ENCODE results near the gene GDPGP1. TPM values are rescaled to one million over a fixed set of nuclear protein-coding genes. Genes with fewer than 3 reads are reported as not detected.

GDPGP1 gene
- total and polyA plus RNA-seq, 3 experiments from 2014 or later: 0.85 to 11.6 (median 10.3) TPM

DNA sequence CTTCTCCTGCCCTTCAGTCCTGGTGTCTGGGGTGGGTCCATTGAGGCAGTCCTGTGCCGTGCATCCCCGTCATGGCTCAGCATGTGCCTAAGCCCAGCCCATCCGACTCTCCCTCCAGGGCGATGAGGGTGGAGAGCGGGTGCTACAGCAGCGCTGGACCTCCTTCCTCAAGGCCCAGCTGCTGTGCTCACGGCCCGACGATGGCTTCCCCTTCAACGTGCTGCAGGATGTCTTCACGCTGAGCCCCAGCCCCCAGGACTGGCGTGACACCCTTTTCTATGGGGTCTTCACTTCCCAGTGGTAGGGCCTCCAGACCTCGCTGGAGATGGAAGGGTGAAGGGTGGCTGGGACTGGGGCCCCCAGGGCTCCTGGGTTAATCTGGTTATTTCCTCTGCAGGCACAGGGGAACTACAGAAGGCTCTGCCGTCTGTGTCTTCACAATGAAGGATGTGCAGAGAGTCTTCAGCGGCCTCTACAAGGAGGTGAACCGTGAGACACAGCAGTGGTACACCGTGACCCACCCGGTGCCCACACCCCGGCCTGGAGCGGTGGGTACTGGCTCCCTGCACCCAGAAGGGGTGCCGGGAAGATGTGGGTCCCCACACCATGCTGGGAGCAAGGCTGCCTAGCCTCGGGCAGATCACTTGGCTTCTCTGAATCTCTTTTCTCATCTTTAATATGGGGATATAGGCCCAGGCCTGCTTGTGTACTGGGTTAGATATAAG lies 10.4 kb upstream of the GDPGP1 start:
- Mint-ChIP-seq H3K4me3 (no peak overlapping the region), H3K27ac (peak overlapping the region in 1 of 8 donors; percentile 48), H3K27me3 (no peaks in the 10 kb centered on the region), H3K9me3 (no peaks in the 10 kb centered on the region), H3K4me1 (peaks cover 6 to 8% (median 8%) of the 10 kb centered on the region in 3 donors), H3K36me3 (peaks cover 0 to 47% (median 5%) of the 10 kb centered on the region in 3 donors)
- DNase-seq: no peak
- Histone ChIP-seq H3K4me3 (ENCODE audit: low read length) (no peak overlapping the region), H3K27me3 (ENCODE audit: insufficient read depth, low read length, poor library complexity, severe bottlenecking) (no peaks in the 10 kb centered on the region), H3K27ac (ENCODE audit: low read depth, low read length) (no peak overlapping the region), H3K9me3 (ENCODE audit: low read length) (no peaks in the 10 kb centered on the region), H3K36me3 (ENCODE audit: insufficient read depth, low read length) (peaks cover 11% of the 10 kb centered on the region), H3K4me1 (ENCODE audit: insufficient read depth, low read length) (peaks cover under 1% of the 10 kb centered on the region)
- POLR2A ChIA-PET: no interaction called here
- CTCF ChIA-PET: no interaction called here

DNA sequence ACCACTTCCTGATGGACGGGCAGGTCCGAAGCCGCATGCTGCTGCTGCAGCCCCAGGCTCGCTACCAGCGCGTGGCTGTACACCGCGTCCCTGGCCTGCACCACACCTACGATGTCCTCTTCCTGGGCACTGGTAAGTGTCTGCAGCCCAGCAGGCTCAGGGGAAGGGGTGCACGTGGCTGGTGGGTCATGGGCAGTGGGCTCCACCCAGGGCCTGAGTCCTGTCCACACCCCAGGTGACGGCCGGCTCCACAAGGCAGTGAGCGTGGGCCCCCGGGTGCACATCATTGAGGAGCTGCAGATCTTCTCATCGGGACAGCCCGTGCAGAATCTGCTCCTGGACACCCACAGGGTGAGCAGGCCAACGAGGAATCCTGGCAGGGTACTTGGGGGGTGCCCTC lies 9.0 kb upstream of the GDPGP1 start:
- no peaks in the 10 kb centered on the region for H3K27me3 ChIP-seq (ENCODE audit: insufficient read depth, low read length, poor library complexity, severe bottlenecking)
- H3K27ac ChIP-seq (ENCODE audit: low read depth, low read length): no peak overlapping the region
- H3K4me3 ChIP-seq (ENCODE audit: low read length): no peak overlapping the region
- Mint-ChIP-seq H3K36me3 (peaks cover 0 to 55% (median 5%) of the 10 kb centered on the region in 3 donors), H3K4me3 (no peak overlapping the region), H3K9me3 (no peaks in the 10 kb centered on the region), H3K27ac (no peak overlapping the region), H3K27me3 (no peaks in the 10 kb centered on the region), H3K4me1 (peaks cover 11 to 15% (median 14%) of the 10 kb centered on the region in 3 donors)
- CTCF ChIA-PET: interaction anchor here (0.9 kb wide), 1 partner anchor 14 kb away, joined by 4 read pairs; no protein-coding TSS in a partner anchor
- POLR2A ChIA-PET: no interaction called here
- H3K36me3 ChIP-seq (ENCODE audit: insufficient read depth, low read length): peaks cover 26% of the 10 kb centered on the region
- H3K9me3 ChIP-seq (ENCODE audit: low read length): no peaks in the 10 kb centered on the region
- DNase-seq: no peak
- peaks cover 15% of the 10 kb centered on the region for H3K4me1 ChIP-seq (ENCODE audit: insufficient read depth, low read length)

DNA sequence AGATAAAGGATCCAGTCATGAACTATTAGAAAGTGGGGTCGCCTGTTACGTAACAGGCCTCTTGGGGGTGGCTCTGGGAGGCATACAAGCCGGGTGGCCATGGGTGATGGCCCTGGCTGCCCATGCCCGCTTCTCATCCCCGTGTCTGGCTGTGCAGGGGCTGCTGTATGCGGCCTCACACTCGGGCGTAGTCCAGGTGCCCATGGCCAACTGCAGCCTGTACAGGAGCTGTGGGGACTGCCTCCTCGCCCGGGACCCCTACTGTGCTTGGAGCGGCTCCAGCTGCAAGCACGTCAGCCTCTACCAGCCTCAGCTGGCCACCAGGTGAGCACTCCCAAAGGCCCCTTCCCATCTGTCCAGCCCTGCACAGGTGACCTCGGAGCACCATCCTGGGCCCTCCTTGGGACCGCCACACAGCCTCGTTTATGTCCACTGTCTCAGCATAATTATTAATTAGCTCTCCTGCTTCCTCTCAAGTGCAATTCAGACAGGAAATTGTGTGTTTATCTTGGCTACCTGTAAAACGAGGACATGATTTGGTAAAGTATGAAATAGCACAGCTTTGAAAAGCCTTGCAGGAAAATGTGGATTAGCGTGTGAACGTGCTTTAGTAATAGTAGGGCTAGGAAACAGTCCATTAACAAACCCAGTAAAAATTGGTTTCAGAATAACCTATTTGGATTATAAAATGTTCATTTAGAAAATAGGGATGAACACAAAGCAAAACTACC lies 8.3 kb upstream of the GDPGP1 start:
- Histone ChIP-seq H3K4me1 (ENCODE audit: insufficient read depth, low read length) (peaks cover 21% of the 10 kb centered on the region), H3K36me3 (ENCODE audit: insufficient read depth, low read length) (peaks cover 31% of the 10 kb centered on the region), H3K27me3 (ENCODE audit: insufficient read depth, low read length, poor library complexity, severe bottlenecking) (no peaks in the 10 kb centered on the region), H3K4me3 (ENCODE audit: low read length) (no peak overlapping the region), H3K27ac (ENCODE audit: low read depth, low read length) (no peak overlapping the region), H3K9me3 (ENCODE audit: low read length) (no peaks in the 10 kb centered on the region)
- ChIA-PET POLR2A (no interaction called here), CTCF (interaction anchor here (0.9 kb wide), 1 partner anchor 13 kb away, joined by 4 read pairs; no protein-coding TSS in a partner anchor)
- DNase-seq: no peak
- no peak overlapping the region for H3K4me3 Mint-ChIP-seq
- peaks cover 17 to 21% (median 20%) of the 10 kb centered on the region in 3 donors for H3K4me1 Mint-ChIP-seq
- H3K36me3 Mint-ChIP-seq: peaks cover 0 to 61% (median 5%) of the 10 kb centered on the region in 3 donors
- H3K27me3 Mint-ChIP-seq: no peaks in the 10 kb centered on the region
- H3K27ac Mint-ChIP-seq: peak overlapping the region in 5 of 8 donors; percentile 33 to 79 (median 35)
- no peaks in the 10 kb centered on the region for H3K9me3 Mint-ChIP-seq

DNA sequence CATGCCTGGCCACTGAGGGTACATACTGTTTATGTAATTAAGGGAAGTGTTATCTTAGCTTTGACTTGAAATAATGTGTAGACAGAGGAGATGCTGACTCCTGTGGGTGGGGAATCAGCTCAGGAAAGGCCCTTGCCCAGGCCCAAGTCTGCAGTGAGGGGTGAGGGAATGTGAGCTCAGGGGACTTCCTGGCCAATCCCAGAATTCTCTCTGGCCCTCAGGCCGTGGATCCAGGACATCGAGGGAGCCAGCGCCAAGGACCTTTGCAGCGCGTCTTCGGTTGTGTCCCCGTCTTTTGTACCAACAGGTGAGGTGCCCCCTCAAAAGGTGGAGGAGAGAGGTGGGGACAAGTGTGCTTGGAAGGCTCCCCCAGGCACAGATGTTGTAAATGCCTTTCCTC lies 6.7 kb upstream of the GDPGP1 start:
- no peaks in the 10 kb centered on the region for H3K27me3 Mint-ChIP-seq
- peaks cover 33 to 38% (median 37%) of the 10 kb centered on the region in 3 donors for H3K4me1 Mint-ChIP-seq
- no peak for DNase-seq
- peak overlapping the region in 5 of 8 donors; percentile 56 to 82 (median 66) for H3K27ac Mint-ChIP-seq
- Histone ChIP-seq H3K27me3 (ENCODE audit: insufficient read depth, low read length, poor library complexity, severe bottlenecking) (no peaks in the 10 kb centered on the region), H3K36me3 (ENCODE audit: insufficient read depth, low read length) (peaks cover 31% of the 10 kb centered on the region), H3K9me3 (ENCODE audit: low read length) (no peaks in the 10 kb centered on the region), H3K27ac (ENCODE audit: low read depth, low read length) (no peak overlapping the region), H3K4me1 (ENCODE audit: insufficient read depth, low read length) (peaks cover 37% of the 10 kb centered on the region), H3K4me3 (ENCODE audit: low read length) (no peak overlapping the region)
- ChIA-PET POLR2A (no interaction called here), CTCF (interaction anchor here (1.0 kb wide), 1 partner anchor 8 kb away, joined by 3 read pairs; no protein-coding TSS in a partner anchor)
- H3K4me3 Mint-ChIP-seq: no peak overlapping the region
- H3K36me3 Mint-ChIP-seq: peaks cover 8 to 67% (median 13%) of the 10 kb centered on the region in 3 donors
- no peaks in the 10 kb centered on the region for H3K9me3 Mint-ChIP-seq

DNA sequence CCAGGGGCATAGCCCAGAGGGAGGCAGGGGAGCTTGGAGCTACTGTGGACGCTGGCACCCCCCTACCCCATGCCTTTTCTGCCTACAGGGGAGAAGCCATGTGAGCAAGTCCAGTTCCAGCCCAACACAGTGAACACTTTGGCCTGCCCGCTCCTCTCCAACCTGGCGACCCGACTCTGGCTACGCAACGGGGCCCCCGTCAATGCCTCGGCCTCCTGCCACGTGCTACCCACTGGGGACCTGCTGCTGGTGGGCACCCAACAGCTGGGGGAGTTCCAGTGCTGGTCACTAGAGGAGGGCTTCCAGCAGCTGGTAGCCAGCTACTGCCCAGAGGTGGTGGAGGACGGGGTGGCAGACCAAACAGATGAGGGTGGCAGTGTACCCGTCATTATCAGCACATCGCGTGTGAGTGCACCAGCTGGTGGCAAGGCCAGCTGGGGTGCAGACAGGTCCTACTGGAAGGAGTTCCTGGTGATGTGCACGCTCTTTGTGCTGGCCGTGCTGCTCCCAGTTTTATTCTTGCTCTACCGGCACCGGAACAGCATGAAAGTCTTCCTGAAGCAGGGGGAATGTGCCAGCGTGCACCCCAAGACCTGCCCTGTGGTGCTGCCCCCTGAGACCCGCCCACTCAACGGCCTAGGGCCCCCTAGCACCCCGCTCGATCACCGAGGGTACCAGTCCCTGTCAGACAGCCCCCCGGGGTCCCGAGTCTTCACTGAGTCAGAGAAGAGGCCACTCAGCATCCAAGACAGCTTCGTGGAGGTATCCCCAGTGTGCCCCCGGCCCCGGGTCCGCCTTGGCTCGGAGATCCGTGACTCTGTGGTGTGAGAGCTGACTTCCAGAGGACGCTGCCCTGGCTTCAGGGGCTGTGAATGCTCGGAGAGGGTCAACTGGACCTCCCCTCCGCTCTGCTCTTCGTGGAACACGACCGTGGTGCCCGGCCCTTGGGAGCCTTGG lies 5.9 kb upstream of the GDPGP1 start:
- Histone ChIP-seq H3K9me3 (ENCODE audit: low read length) (no peaks in the 10 kb centered on the region), H3K27ac (ENCODE audit: low read depth, low read length) (no peak overlapping the region), H3K4me3 (ENCODE audit: low read length) (no peak overlapping the region), H3K36me3 (ENCODE audit: insufficient read depth, low read length) (peaks cover 31% of the 10 kb centered on the region), H3K4me1 (ENCODE audit: insufficient read depth, low read length) (peaks cover 43% of the 10 kb centered on the region), H3K27me3 (ENCODE audit: insufficient read depth, low read length, poor library complexity, severe bottlenecking) (no peaks in the 10 kb centered on the region)
- no peaks in the 10 kb centered on the region for H3K9me3 Mint-ChIP-seq
- peaks cover 0 to 1% of the 10 kb centered on the region in 2 donors for H3K27me3 Mint-ChIP-seq
- ChIA-PET CTCF (interaction anchor here (1.0 kb wide), 1 partner anchor 9 kb away, joined by 3 read pairs; no protein-coding TSS in a partner anchor), POLR2A (interaction anchor here (0.6 kb wide), 1 partner anchor 38 kb away, joined by 3 read pairs; no protein-coding TSS in a partner anchor)
- no peak for DNase-seq
- peak overlapping the region in 7 of 8 donors; percentile 42 to 100 (median 98) for H3K27ac Mint-ChIP-seq
- H3K36me3 Mint-ChIP-seq: peaks cover 8 to 68% (median 14%) of the 10 kb centered on the region in 3 donors
- H3K4me3 Mint-ChIP-seq: peak overlapping the region in 1 of 7 donors; percentile 18
- peaks cover 39 to 46% (median 43%) of the 10 kb centered on the region in 3 donors for H3K4me1 Mint-ChIP-seq

DNA sequence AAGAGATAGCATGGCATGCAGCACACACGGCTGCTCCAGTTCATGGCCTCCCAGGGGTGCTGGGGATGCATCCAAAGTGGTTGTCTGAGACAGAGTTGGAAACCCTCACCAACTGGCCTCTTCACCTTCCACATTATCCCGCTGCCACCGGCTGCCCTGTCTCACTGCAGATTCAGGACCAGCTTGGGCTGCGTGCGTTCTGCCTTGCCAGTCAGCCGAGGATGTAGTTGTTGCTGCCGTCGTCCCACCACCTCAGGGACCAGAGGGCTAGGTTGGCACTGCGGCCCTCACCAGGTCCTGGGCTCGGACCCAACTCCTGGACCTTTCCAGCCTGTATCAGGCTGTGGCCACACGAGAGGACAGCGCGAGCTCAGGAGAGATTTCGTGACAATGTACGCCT lies 5.0 kb upstream of the GDPGP1 start:
- Mint-ChIP-seq H3K27ac (peak overlapping the region; percentile 59 to 100 (median 99)), H3K27me3 (peaks cover 0 to 1% of the 10 kb centered on the region in 2 donors), H3K9me3 (no peaks in the 10 kb centered on the region), H3K36me3 (peaks cover 8 to 66% (median 14%) of the 10 kb centered on the region in 3 donors), H3K4me1 (peaks cover 39 to 46% (median 44%) of the 10 kb centered on the region in 3 donors), H3K4me3 (peak overlapping the region in 1 of 7 donors; percentile 40)
- no peak overlapping the region for H3K4me3 ChIP-seq (ENCODE audit: low read length)
- ChIA-PET POLR2A (interaction anchor here (0.5 to 0.6 kb wide), 2 partner anchors 9 to 37 kb away, joined by 3 to 4 read pairs; no protein-coding TSS in a partner anchor), CTCF (no interaction called here)
- H3K27ac ChIP-seq (ENCODE audit: low read depth, low read length): no peak overlapping the region
- no peaks in the 10 kb centered on the region for H3K27me3 ChIP-seq (ENCODE audit: insufficient read depth, low read length, poor library complexity, severe bottlenecking)
- DNase-seq: no peak
- no peaks in the 10 kb centered on the region for H3K9me3 ChIP-seq (ENCODE audit: low read length)
- H3K4me1 ChIP-seq (ENCODE audit: insufficient read depth, low read length): peaks cover 43% of the 10 kb centered on the region
- H3K36me3 ChIP-seq (ENCODE audit: insufficient read depth, low read length): peaks cover 31% of the 10 kb centered on the region

DNA sequence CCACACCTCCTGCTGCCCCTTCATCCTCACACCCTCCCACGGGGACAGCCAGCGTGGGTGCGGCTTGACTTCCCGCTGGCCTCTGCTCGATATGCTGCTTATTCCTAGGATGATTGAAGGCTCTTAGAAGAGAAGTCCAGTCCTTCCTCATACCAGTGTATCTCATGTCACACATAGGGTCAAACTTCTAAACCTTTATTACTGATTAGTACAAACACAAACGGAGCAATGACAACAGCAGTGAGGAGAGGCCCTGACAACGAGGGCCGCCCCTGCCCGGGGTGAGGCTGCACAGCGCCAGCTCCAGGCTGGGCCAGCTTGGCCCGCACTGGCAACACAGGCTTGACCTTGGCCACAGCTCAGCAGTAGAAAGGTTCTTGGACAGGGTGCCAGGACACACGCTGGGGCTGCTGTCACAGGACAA lies 3.9 kb upstream of the GDPGP1 start:
- no peaks in the 10 kb centered on the region for H3K9me3 Mint-ChIP-seq
- peaks cover 49 to 56% (median 52%) of the 10 kb centered on the region in 3 donors for H3K4me1 Mint-ChIP-seq
- H3K27me3 ChIP-seq (ENCODE audit: insufficient read depth, low read length, poor library complexity, severe bottlenecking): no peaks in the 10 kb centered on the region
- DNase-seq: no peak
- peaks cover 8 to 61% (median 14%) of the 10 kb centered on the region in 3 donors for H3K36me3 Mint-ChIP-seq
- peak overlapping the region; percentile 96 to 100 (median 100) for H3K27ac Mint-ChIP-seq
- H3K4me1 ChIP-seq (ENCODE audit: insufficient read depth, low read length): peaks cover 50% of the 10 kb centered on the region
- H3K27me3 Mint-ChIP-seq: peaks cover 0 to 1% of the 10 kb centered on the region in 2 donors
- peak overlapping the region; percentile 92 for H3K27ac ChIP-seq (ENCODE audit: low read depth, low read length)
- peaks cover 31% of the 10 kb centered on the region for H3K36me3 ChIP-seq (ENCODE audit: insufficient read depth, low read length)
- ChIA-PET POLR2A (interaction anchor here (2.1 to 5.0 kb wide), 2 partner anchors 29 to 36 kb away, joined by 12 to 39 read pairs; partner anchors contain the start of genes NGRN and SEMA4B), CTCF (interaction anchor here (1.5 to 2.2 kb wide), 3 partner anchors 12 to 36 kb away, joined by 6 to 9 read pairs (median 9); partner anchors contain the start of genes NGRN and SEMA4B)
- no peaks in the 10 kb centered on the region for H3K9me3 ChIP-seq (ENCODE audit: low read length)
- peak overlapping the region; percentile 55 for H3K4me3 ChIP-seq (ENCODE audit: low read length)
- peak overlapping the region; percentile 13 to 98 (median 90) for H3K4me3 Mint-ChIP-seq
